Thyroid gland (tissue), 4 donors: Measurements from ENCODE around the gene DAAM2.

ENCODE experiments used
- CTCF ChIP-seq, 6 experiments: fragments of 200-600 bp in 3 of 6; fragments of 450-650 bp in 3 of 6; sonication (generic) in 3 of 6; IDR thresholded peaks; one replicate each; pipeline ENCODE4 v1.5.1; 2016 to 2019; ENCODE audit warnings: antibody characterized with exemption in 6 of 6, mild to moderate bottlenecking in 2 of 6, inconsistent platforms in 1 of 6, moderate library complexity in 1 of 6
- POLR2A ChIP-seq, 2 donors: fragments of 450-650 bp; IDR thresholded peaks; one replicate each; pipeline ENCODE4 v1.6.1; 2017; ENCODE audit warnings: antibody characterized with exemption in 2 of 2, mild to moderate bottlenecking in 2 of 2, moderate library complexity in 1 of 2

DNA sequence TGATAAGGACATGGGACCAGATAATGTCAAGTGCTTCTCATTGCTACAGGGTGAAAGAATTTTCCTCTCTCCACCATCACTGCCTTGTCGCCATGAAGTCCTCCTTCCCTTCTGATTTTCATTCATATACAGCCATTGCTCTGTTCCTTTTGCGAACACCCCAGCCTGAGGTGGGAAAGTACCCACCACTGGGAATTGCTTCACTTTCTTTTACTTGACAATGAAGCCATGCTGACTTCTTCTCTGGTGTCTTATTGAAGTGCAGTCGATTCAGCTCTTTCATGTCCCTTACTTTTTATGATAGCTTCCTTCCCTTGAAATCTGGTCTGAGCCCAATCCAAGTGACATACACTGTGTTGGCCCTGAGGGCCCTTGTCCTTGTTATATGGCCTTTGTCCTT is 16.2 kb downstream of the DAAM2 start:
- TF ChIP-seq CTCF (IDR thresholded peaks at IDR 0.05) (no peak), POLR2A (IDR thresholded peaks at IDR 0.05) (no peak)
